C4-2B (cell line): ENCODE measurements around the gene QKI.

Experiments
- CTCF ChIP-seq: fragments of 450-650 bp; conservative IDR thresholded peaks from 2 replicates; pipeline ENCODE4 v1.5.1; 2017; ENCODE audit warnings: mild to moderate bottlenecking
- ZFX ChIP-seq: fragments of 450-650 bp; IDR thresholded peaks from 2 replicates; pipeline ENCODE4 v1.6.1; 2017

GRCh38 chr6:163394659-163395058, 19.9 kb upstream of the QKI start:
- no peak for TF ChIP-seq CTCF
- no peak for TF ChIP-seq ZFX
